ENCODE data around the gene STIM2. TPM values are rescaled to one million over a fixed set of nuclear protein-coding genes. Genes with fewer than 3 reads are reported as not detected.

Gene STIM2
- total and polyA plus RNA-seq, 10 of the 15 experiments (the other 5 are each of a cell fraction or from before 2014, with no cell fraction given) = 4.7 to 41.5 (median 16.9) TPM

DNA sequence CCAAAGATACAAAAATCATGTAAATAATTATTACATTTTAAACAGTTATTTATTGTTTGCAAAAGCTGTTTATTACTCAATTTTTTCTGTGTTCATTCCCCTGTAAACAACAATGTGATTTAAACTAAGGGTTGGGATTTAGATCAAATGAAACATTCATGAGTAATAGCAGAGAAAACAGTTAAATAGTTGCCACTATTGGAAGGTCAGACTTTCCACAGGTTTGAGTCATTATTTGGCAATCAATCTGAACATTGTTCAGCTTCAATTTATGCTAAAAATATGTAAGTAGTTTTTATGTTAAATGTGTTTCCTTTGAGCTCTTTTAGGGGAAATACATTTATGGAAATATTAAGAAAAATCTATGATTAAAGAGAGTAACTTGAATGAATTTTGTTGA, 144.9 kb downstream of the STIM2 start:
- Histone ChIP-seq H3K79me2 (ENCODE audit: control insufficient read depth, insufficient read depth, low read length) (no peaks in the 10 kb centered on the region), H3K27ac (ENCODE audit: control insufficient read depth, insufficient read depth) (no peak overlapping the region), H3K36me3 (ENCODE audit: control insufficient read depth in 2 of 2, insufficient read depth in 2 of 2, low read length in 1 of 2) (peaks cover 0 to 2% of the 10 kb centered on the region in 2 experiments; a peak in 1 of 4 replicates), H4K20me1 (ENCODE audit: control insufficient read depth, insufficient read depth) (no peaks in the 10 kb centered on the region), H3K4me3 (no peak overlapping the region), H3K9ac (ENCODE audit: control insufficient read depth, insufficient read depth, low read length) (no peak overlapping the region), H3K4me1 (ENCODE audit: control insufficient read depth, insufficient read depth, low read length) (peaks cover 6% of the 10 kb centered on the region; the same call in 1 of the 2 replicates), H3K4me2 (ENCODE audit: control insufficient read depth, insufficient read depth) (no peak overlapping the region), H3K27me3 (replicated peaks in 1 of 2; ENCODE audit: control insufficient read depth in 2 of 2, insufficient read depth in 2 of 2, low read length in 1 of 2) (no peaks in the 10 kb centered on the region), H3K9me3 (replicated peaks; ENCODE audit: control insufficient read depth, insufficient read depth, low read length) (no peaks in the 10 kb centered on the region), H2AFZ (ENCODE audit: control insufficient read depth, low read depth, low read length) (no peak overlapping the region)
- in situ Hi-C loops (cut with MboI) = loop anchor here (5.0 kb wide), 1 partner anchor 548 kb away; no protein-coding TSS in a partner anchor
- intact Hi-C loops (cut with micrococcal nuclease; ENCODE audit: unreplicated experiment) = no loop called here
- FAIRE-seq (no peak), ATAC-seq (no peak), DNase-seq (ENCODE audit: low read depth, low spot score) (no peak)
- CTCF ChIA-PET = interaction anchor here (0.6 to 6.8 kb wide), 7 partner anchors 14 to 545 kb away, joined by 3 to 78 read pairs (median 4); no protein-coding TSS in a partner anchor
- SMC1A ChIA-PET (ENCODE audit: uncharacterized antibody, unreplicated experiment) = interaction anchor here (0.8 to 6.3 kb wide), 11 partner anchors 12 to 597 kb away, joined by 3 to 36 read pairs (median 4); partner anchors contain the start of gene STIM2
- RAD21 ChIA-PET (ENCODE audit: unreplicated experiment) = interaction anchor here (1.1 to 4.3 kb wide), 6 partner anchors 12 to 148 kb away, joined by 3 to 21 read pairs (median 4); partner anchors contain the start of gene STIM2
- TF ChIP-seq, protein P1, sequence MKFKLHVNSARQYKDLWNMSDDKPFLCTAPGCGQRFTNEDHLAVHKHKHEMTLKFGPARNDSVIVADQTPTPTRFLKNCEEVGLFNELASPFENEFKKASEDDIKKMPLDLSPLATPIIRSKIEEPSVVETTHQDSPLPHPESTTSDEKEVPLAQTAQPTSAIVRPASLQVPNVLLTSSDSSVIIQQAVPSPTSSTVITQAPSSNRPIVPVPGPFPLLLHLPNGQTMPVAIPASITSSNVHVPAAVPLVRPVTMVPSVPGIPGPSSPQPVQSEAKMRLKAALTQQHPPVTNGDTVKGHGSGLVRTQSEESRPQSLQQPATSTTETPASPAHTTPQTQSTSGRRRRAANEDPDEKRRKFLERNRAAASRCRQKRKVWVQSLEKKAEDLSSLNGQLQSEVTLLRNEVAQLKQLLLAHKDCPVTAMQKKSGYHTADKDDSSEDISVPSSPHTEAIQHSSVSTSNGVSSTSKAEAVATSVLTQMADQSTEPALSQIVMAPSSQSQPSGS (IDR thresholded peaks at IDR 0.05; ENCODE audit: low read length) = no peak
- no peak for TF ChIP-seq SIX5 (IDR thresholded peaks at IDR 0.05; ENCODE audit: low read depth, low read length, severe bottlenecking)
- no peak for TF ChIP-seq ZNF217 (IDR thresholded peaks at IDR 0.05)
- TF ChIP-seq ESRRA (IDR thresholded peaks at IDR 0.05; ENCODE audit: low read length) = no peak
- no peak for TF ChIP-seq SIN3A (IDR thresholded peaks at IDR 0.05; ENCODE audit: low read depth, low read length)
- no peak for TF ChIP-seq NR2F1 (conservative IDR thresholded peaks at IDR 0.05)
- no peak for TF ChIP-seq NR2C2 (IDR thresholded peaks at IDR 0.05; ENCODE audit: borderline replicate concordance, control insufficient read depth, insufficient read length, low read depth)
- TF ChIP-seq POLR2AphosphoS5 (IDR thresholded peaks at IDR 0.05; ENCODE audit: low read length) = no peak
- no TSS peak for BruUV-seq (replicated peaks)
- POLR2A ChIA-PET = no interaction called here

Measured in GM12878 (cell line).